GM18502 (cell line): ENCODE measurements around the gene MACROD2.
"Not testable (repeated sequence)": the region's sequence is repeated elsewhere in the genome, so short reads cannot be mapped to it uniquely, and the experiment has no call there.

Experiments
- ATAC-seq: cut with Tn5 transposase; IDR thresholded peaks from one replicate; pipeline ENCODE4 v1.9.1; 2021; ENCODE audit warnings: mild to moderate bottlenecking; ENCODE audit not compliant: unreplicated experiment, poor library complexity

Gene MACROD2

DNA sequence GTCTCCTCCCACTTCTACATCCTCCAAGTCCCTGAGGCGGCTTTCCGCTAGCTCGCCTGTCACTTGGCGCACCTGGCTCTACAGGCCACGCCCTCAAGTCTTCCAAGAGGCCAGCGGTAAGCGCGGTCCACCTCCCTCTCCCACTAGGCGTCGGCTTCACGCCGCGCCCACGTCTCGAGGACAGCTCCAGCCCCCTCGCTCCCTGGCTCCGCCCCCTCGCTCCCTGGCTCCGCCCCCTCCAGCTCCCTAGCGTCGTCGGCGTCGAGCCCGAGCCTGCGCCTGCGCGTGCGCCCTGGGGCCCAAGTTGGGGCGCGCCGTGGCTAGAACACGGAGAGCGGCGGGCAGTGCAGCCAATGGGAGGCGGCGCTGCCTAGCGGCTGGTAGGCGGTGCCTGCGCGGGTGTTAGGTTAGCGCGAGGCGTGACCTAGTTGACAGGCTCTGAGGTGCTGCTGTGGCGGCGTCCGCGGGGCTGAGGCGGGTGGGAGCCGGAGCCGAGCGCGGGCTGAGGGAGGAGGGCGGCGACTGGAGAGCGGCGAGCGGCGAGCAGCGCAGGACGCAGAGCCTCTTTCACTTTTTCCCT, at the start of gene MACROD2:
TSS of gene MACROD2 (plus strand) at position 431 of the 580 bp plus-strand sequence.
- peak; percentile 91 for ATAC-seq

DNA sequence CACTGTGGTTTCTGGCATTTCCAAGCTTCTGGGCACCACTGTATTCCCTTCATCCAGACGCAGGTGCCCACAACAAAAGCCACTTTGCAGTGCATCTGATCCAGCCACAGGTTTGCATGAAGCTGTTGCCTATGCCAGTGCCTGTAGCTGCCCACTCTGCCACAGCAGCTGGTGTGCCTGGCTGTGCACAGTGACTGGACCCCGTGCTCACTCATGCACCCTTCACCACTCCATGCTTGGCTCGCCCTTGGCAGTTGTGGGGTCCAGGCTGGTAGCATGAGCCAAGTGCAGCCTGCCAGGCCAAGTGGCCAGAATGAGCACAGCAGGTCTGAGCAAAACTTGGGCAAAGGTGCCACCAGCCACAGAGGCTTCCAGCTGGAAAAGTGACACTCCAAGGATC, 47.6 kb upstream of the MACROD2 start:
- no peak for ATAC-seq

DNA sequence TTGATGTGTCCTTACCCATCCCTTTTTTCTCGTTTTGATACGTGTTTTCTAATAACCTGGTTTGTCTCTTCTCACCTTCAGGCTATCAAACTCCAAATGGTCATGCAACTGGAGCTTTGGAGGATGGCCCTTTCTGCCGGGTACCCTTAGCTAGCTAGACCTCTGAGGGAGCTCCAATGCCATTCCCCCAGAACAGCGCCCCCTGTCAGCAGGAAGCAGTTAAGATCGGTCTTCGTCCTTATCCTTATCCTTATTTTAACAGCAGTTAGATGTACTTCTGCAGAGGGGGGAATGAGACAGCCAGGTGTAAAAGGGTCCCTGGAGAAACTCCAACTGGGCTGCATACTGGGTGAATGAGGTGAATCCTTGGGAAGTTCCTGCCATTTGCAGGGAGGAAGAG, 42.1 kb upstream of the MACROD2 start:
- ATAC-seq, result no peak

DNA sequence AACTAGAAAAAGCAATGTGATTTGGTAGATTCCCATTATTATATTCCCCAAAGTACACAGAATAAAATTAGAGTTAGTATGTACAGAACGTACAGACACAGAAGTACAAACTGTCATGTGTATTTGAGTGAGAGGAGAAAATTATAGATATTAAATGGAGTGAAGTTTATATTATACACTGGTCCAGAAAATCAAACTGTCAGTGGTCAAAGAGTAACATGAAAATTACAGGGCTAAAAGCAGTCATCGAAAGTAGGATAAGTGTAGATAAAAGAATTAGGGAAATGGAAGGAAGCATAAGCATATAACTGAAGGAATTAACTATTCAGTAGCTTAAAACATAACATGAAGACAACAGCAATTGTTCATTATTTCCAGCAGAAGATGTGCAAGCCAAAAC, 35.2 kb upstream of the MACROD2 start:
- ATAC-seq, result no peak

DNA sequence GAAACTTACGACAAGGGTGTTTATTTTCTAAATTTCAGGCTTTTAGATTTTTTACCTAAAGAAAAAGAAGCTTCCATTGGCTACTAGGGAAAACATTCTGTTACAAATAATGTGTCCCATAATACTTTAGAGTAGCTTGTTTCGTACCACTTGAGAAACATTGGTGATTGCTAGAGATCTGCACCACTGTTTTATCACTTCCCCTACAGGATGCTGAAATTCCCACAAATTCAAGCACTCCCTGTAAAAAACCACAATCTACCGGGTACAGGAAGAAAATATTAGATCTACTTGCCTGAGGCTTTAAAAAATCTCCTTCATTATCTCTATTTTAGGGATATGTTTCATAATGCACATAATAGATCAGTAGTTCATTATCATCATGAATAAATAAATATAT, 34.8 kb upstream of the MACROD2 start:
- ATAC-seq, result no peak

DNA sequence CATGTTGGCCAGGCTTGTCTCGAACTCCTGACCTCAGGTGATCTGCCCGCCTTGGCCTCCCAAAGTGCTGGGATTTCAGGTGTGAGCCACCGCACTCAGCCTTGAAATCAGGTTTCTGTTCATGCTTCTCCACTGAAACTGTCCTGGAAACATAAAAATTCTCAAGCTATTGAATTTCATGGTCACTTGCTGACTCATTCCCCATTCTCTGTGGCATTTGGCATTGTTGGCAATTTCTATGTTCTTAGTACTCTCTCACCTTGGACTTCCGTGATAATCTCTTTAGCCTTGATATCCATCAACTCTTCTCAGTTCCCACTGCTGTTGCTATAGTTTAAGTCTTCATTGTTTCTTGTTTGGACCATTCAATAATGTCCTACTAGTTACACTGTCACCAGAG, 11.1 kb upstream of the MACROD2 start:
- no peak for ATAC-seq

DNA sequence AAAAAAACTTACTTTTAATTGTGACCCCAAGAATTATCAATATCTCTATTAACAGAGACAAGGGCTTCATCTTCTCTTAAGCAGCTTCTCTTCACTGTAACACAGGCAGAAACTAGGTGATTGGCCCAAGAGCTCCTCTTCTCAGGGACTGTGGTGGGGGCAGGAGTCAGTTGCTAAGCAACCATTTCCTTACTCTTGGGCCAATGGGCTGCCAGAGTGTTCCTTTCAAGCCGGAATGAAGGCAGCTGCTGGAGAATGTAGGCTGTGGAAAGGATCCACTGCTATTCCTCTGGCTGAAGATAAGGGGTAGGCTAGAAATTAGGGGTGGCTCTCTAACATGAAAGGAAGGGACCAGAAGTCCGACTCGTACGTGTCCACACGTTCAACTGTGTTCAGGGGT, 4.9 kb upstream of the MACROD2 start, which contains the start of gene SEL1L2:
TSS of gene SEL1L2 (minus strand) at position 150 of the 400 bp plus-strand sequence. CDS start at position 70, 80 bp downstream.
- ATAC-seq, result no peak

DNA sequence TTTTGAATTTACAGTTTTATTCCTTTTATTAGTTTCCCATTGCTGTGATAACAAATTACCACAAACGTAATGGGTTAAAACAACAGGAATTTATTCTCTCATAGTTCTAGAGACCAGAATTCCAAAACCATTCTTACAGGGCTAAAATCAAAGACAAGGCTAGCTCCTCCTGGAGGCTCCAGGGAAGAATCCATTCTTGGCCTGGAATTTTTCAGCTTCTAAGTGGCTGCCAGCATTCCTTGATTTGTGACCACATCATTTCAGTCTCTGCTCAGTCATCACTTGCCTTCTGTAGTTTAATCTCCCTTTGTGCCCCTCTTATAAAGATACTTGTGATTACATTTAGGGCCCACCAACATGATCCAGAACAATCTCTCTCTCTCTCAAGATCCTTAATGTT, 4.0 kb upstream of the MACROD2 start:
- ATAC-seq, result no peak

DNA sequence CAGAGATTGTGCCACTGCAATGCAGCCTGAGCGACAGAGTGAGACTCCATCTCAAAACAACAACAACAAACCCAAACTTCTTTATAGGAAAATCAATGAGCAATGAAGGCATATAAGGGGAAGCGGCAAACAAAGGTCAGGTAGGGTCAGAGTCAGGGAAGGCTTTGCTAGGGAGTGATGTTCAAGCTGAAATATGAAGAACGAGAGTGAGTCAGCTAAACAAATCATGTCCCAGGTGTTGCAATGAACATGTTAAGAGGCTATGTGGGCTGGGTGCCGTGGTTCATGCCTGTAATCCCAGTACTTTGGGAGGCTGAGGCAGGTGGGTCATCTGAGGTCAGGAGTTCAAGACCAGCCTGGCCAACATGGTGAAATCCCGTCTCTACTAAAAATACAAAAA, 3.4 kb upstream of the MACROD2 start:
- ATAC-seq, result not testable (repeated sequence)

DNA sequence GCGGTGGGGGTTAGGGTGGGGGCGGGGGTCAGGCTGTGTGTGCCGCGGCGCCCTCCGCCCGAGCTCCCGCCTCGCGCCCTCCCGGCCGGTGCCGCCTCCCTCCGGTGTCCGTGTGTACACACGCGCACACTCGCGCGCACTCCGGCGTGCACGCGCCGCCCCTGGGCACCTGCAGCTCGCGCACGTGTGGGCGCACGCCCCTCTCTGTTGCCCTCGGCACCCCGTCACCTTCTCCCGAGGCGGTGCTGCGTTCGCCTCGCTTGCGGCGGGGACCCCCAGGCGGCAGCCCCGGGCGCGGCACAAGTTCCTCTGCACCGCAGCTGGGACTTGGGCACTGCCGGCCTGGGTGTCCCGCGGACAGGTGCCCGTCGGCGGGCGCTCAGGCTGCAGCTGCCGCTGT, 525 bp downstream of the MACROD2 start:
- ATAC-seq, result no peak

DNA sequence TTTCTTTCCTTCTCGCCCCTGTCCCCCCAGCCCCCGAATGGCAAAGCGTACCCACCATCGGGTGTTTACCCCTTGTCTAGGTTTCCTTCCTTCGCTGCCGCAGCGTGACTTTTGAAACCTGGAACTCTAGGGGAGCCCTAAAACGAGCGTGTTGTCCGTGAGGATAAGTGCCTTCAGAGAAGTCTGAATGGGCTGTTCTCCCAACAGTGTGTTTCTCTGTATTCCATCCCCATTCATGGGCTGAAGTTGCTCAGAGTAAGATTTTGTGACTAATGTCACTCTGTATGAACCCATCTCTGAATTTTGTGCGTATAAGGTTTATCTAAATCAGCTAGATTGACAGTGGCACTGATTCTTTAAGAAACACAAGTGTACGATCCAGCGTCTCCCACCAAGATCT, 949 bp downstream of the MACROD2 start:
- no peak for ATAC-seq

DNA sequence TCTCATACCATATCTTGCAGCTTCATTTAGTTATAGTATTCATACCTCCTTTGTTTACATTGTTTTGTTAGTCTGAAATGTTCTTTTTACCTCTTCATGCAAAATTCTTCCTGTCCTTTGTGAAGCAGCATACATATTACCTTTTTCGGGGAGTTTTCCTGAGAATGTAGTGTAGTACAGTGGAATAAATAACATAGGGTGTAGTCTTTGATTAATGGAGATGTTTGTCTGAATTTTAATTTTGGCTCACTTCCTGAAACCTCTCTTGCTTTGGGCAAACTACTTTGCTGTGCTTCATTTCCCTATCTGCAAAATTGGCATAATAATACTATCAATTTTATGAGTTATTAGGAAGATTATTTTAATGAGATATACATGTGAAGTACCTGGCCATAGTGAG, 5.6 kb downstream of the MACROD2 start:
- no peak for ATAC-seq

DNA sequence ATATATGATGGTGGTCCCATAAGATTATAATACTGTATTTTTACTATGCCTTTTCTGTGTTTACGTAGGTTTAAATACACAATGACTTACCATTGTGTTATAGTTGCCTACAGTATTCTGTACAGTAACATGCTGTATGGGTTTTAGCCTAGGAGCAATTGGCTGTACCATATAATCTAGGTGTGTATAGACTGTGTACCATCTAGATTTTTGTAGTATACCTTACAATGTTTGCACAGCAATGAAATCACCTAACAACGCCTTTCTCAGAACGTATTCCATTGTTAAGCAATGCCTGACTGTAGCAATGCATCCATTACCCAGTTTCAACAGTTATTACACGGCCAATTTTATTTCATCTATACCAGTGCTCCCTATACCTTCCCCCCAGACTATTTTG, 10.7 kb downstream of the MACROD2 start:
- no peak for ATAC-seq

DNA sequence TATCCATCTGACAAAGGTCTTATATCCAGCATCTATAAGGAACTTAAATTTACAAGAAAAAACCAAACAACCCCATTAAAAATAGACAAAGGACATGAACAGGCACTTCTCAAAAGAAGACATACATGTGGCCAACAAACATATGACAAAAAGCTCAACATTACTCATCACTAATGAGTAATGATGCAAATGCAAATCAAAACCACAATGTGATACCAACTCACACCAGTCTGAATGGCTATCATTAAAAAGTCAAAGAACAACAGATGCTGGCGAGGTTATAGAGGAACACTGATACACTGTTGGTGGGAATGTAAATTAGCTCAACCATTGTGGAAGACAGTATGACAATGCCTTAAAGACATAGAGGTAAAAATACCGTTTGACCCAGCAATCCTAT, 13.9 kb downstream of the MACROD2 start:
- ATAC-seq, result no peak

DNA sequence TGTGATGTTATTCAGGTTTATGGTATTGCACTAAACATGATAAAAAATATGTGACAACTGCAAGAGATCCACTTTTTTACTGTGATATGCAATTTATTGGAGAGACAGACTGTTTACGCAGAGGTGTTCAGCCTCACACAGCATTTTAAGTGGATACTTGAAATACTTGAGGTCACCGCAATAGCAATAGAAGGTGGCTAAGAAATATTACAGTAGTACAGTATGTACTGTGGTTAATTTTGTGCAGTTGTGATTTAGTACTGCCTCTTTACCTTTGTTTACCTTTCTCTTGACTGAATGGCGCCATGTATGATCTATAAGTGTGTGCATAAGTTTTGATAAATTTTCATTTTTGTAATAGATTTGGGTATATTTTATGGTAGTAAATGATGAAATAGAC, 17.4 kb downstream of the MACROD2 start:
- ATAC-seq, result no peak

DNA sequence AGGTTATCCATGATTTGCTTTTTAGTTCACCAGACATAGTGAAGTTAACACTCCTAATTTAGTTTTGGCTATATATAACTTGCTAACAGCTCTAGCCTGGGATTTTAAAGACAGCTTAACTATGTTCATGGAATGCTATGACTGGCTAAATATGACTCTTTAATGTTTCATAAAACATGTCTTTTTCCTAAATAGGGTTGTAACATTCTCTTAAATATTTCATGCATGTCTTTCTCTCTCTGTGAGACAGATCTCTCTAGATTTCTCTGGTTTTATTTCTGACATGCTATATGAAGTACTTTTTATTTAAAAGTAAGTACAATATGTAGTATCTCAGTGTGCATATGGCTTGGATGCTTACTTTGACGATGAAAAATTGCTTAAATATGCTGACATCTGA, 35.7 kb downstream of the MACROD2 start:
- no peak for ATAC-seq

DNA sequence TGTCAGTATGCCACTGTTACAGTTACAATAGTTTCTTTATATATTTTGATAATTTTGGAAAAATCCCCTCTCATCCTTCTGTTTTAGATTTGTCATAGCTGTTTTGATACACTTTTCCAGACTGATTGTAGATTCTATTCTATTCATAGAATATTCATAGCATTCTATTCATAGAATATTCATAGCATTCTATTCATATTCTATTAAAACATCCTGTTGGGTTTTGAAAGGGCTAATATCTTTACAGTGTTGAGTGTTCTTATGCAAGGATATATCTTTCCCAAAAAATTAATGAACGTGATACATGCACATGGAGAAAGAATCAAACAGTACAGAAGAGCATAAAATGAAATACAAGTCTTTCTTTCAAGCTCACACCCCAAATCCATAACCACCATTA, 38.0 kb downstream of the MACROD2 start:
- no peak for ATAC-seq

DNA sequence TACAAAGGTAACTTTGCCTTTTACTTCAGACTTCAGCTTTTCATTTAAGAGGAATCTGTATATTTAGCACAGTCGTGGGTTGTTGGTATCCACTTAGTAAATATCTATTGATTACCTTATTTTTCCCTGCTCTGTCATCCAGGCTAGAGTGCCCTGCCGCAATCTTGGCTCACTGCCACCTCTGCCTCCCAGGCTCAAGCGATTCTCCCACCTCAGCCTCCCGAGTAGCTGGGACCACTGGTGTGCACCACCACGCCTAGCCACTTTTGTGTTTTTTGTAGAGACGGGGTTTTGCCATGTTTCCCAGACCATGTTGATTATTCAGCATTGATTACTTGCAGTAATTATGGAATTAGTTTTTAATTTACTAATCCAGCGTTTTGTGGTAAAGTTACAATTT, 41.3 kb downstream of the MACROD2 start:
- ATAC-seq, result no peak

DNA sequence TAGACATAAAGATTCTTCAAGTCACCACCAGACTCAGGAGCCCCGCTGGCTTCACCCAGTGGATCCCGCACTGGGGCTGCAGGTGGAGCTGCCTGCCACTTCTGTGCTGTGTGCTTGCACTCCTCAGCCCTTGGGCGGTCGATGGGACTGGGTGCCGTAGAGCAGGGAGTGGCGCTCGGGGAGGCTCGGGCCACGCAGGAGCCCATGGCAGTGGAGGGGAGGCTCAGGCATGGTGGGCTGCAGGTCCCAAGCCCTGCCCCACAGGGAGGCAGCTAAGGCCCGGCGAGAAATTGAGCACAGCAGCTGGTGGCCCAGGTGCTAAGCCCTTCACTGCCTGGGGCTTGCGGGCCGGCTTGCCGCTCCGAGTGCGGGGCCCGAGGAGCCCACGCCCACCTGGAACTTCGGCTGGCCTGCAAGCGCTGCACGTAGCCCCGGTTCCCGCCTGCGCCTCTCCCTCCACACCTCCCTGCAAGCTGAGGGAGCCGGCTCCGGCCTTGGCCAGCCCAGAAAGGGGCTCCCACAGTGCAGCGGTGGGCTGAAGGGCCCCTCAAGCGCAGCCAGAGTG, 49.5 kb downstream of the MACROD2 start:
- not testable (repeated sequence) for ATAC-seq

DNA sequence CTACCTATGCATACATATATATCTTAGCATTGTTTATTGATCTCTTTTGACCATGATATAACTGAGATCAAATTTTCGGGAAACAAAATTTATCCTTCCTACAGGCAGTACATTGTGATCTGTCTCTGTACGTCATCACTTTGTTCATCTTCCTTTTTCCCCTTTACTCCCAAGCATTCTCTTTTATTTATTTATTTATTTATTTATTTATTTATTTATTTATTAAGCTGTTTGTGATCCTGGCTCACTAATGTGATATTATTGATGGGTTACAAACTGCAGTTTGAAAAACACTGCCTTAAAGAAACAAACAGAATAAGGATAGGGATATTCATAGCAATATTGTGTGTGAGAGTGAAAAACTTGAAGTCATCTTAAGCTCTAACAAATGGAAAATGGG, 51.2 kb downstream of the MACROD2 start:
- no peak for ATAC-seq

DNA sequence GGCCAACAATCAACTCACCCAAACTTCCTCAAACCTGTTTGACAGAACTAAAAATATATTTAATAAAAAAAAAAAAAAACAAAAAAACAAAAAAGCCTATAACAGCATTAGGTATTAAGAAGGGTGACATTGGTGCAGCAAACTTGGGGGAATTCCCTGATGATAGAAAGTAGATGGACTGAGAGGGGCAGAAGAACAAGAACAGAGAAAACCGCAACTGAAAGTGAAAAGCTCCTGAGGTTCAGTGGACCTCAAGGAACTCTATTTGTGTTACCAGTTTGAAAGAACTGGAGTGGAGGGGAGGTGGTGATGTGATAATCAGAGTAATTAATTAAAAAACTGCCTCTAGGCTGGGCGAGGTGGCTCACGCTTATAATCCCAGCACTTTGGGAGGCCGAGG, 53.8 kb downstream of the MACROD2 start:
- ATAC-seq, result peak; percentile 91

DNA sequence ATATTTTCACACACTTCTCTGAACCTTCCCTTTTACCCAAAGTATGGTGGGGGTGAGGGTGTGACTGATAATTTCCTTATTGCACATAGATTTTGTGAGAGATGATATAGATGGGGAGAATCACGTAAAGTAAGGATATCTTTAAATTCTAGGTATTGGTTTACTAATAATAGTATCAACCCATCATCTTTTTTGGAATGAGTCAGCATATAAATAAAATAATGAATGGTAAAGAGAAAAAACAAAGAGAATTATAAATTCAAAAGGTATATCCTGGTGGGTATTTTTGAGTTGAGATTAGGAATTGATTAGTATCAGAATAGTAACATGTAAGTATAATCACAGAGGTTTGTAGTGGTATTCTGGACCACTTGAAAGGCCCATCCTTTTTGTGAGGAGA, 56.1 kb downstream of the MACROD2 start:
- ATAC-seq, result no peak
